Placental epithelial cell (primary cell): ENCODE results near the gene SGSM1. TPM values are rescaled to one million over a fixed set of nuclear protein-coding genes. Genes with fewer than 3 reads are reported as not detected.

Experiments
- small RNA-seq: library from RNA; depleted of rRNA; stranded (forward); fragments of <200 nt; gene quantifications from one replicate; pipeline ENCODE3, GENCODE V24; 2012
- total RNA-seq: library from RNA; depleted of rRNA; stranded (reverse); fragments of >200 nt; gene quantifications from 2 replicates; pipeline ENCODE4 v1.2.3, GENCODE V29; 2012

Gene SGSM1
- total RNA-seq, result 0.65 and 1.2 TPM in 2 replicates

GRCh38 chr22:24805790-24806662 is at the start of gene SGSM1:
Gene SGSM1 (plus strand): TSS chr22:24806211. CDS start chr22:24806326, 115 bp downstream.

GRCh38 chr22:24951942-24952836 is 146.2 kb downstream of the SGSM1 start, which contains the start of gene KIAA1671:
Gene KIAA1671 (plus strand): TSS chr22:24952716. CDS start chr22:25028000, 75,284 bp downstream.

Small RNA genes lying within 50 kb of the gene (small RNA-seq; reads per million reads assigned to genes)
- gene RF00275, result not detected

Other genes starting within 250 kb of the SGSM1 start
- gene LRRC75B, start 213.1 kb upstream of the SGSM1 start, total RNA-seq, result 6.7 and 8.2 TPM in 2 replicates
- 2.0 TPM in 2 replicates for gene GGT1, start 203.0 kb upstream of the SGSM1 start, total RNA-seq
- under 0.01 TPM in 1 of 2 replicates, not detected in the other for gene PIWIL3, start 31.5 kb upstream of the SGSM1 start, total RNA-seq
- gene LHFPL7, start 140.5 kb downstream of the SGSM1 start, total RNA-seq, result not detected in 2 replicates
- gene KIAA1671, start 146.5 kb downstream of the SGSM1 start, total RNA-seq, result 6.7 and 8.5 TPM in 2 replicates